ENCODE measurements around the gene TRIM60. TPM values are rescaled to one million over a fixed set of nuclear protein-coding genes. Genes with fewer than 3 reads are reported as not detected.
"Not testable (repeated sequence)": the region's sequence is repeated elsewhere in the genome, so short reads cannot be mapped to it uniquely, and the experiment has no call there.

TRIM60 gene
- total RNA-seq, 1 experiment from 2014 or later = not detected

- no peak for DNase-seq (ENCODE audit: low read depth)
Observed at GRCh38 chr4:165053645-165054044, 21.8 kb downstream of the TRIM60 start, which contains the start of gene TRIM75. Gene TRIM75 (plus strand): TSS chr4:165053866. CDS start chr4:165059148, 5,282 bp downstream.

- DNase-seq (ENCODE audit: low read depth) = no peak
Observed at GRCh38 chr4:165055601-165056000, 23.8 kb downstream of the TRIM60 start.

- DNase-seq (ENCODE audit: low read depth) = no peak
Observed at GRCh38 chr4:165058666-165059065, 26.9 kb downstream of the TRIM60 start.

DNA sequence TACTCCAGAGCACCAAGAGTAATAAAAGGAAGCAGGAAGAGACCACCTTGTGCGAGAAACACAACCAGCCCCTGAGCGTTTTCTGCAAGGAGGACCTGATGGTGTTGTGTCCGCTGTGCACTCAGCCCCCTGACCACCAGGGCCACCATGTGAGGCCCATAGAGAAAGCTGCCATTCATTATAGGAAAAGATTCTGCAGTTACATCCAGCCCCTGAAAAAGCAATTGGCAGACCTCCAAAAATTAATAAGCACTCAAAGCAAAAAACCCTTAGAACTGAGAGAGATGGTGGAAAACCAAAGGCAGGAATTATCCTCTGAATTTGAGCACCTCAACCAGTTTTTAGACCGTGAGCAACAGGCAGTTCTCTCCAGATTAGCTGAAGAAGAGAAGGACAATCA lies 27.6 kb downstream of the TRIM60 start:
- DNase-seq (ENCODE audit: low read depth) = no peak

- DNase-seq (ENCODE audit: low read depth) = no peak
Observed at GRCh38 chr4:165060938-165061337, 29.1 kb downstream of the TRIM60 start.

- no peak for DNase-seq (ENCODE audit: low read depth)
Observed at GRCh38 chr4:165070560-165070959, 38.8 kb downstream of the TRIM60 start.

GRCh38 chr4:165073346-165073745 lies 41.5 kb downstream of the TRIM60 start:
- DNase-seq (ENCODE audit: low read depth) = not testable (repeated sequence)

DNA sequence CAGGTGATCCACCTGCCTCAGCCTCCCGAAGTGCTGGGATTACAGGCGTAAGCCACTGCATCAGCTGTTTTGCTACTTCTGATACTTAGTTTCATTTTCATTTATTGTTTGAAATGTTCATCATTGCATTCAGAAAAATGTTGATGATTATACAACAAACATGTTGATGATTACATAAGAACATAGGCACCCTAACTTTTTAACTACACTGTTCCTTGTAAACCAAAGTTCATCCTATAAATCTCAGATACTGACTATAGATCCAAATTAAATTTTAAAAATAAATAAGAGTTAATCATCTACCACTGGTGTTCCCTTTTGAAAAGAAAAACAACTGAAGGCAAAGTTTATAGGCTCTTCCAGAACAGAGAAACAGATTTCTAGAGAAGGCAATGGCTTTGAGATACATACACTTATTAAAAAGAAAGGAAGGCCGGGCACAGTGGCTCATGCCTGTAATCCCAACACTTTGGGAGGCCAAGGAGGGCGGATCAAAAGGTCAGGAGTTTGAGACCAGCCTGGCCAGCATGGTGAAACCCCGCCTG lies 45.3 kb downstream of the TRIM60 start:
- no peak for DNase-seq (ENCODE audit: low read depth)

DNA sequence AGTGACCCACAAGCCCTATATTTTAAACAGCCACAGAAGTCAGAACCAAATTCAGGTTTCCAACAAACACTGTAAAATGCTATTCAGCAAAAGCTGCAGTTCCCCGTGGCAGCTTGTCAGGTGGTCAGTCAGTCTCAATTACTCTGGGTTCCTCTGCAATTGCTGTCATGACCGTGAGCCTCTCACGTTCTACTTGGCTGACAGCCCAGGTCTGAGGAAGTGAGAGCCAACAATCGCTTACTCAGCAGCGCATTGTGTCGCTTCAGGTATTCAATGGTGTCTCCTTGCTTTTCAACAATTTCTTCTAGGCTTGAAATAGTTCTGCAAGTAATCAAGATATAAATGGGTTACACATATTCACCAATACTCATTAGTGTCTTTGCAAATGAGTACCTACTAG lies 47.7 kb downstream of the TRIM60 start:
- peak; percentile 54 for DNase-seq (ENCODE audit: low read depth)

GRCh38 chr4:165084787-165085186 lies 53.0 kb downstream of the TRIM60 start:
- not testable (repeated sequence) for DNase-seq (ENCODE audit: low read depth)

DNA sequence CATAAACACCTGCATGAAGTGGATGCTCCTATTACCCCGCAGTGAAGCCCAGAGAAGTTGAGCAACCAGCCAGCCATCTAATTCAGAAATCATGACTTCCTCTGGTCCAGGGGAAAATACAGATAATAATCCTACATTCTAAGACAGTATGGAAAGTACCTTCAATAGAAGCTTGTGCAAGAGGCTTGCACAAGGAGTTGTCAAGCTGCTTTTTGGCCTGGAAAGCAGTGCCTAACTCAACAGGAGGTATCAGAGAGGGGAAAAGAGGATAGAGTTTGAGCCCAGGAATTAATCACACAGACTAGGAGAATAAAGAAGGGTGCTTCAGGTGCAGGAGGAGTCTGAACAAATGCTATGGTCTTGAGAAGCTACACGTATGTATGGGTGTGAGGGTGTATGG lies 54.1 kb downstream of the TRIM60 start:
- no peak for DNase-seq (ENCODE audit: low read depth)

DNA sequence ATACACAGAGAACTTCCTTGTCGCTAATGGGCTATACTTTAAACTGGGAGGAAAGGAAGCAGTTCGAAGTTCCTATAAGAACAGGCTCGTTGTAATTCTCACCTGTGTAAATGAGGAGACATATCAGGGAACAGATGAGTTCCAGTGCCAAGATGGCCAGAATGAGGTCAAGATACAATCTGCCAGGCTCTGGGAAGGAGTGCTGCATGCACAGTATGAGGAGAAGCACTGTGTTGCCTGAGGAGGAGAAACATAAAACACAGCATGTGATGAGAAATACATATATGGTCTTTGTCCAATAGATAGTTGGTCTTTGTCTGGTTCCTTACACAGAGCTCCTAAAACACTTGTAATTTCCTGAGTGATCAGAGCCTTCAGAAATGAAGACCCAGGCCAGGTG lies 56.6 kb downstream of the TRIM60 start:
- no peak for DNase-seq (ENCODE audit: low read depth)

Other genes starting within 250 kb of the TRIM60 start
- 0.17 TPM in 1 of 2 replicates, not detected in the other for gene APELA, start 154.8 kb upstream of the TRIM60 start, total RNA-seq (2014; rRNA removed; shearing (Covaris generic))
- gene TRIM61, start 54.3 kb upstream of the TRIM60 start, total RNA-seq (2014; rRNA removed; shearing (Covaris generic)) = not detected in 2 replicates
- not detected in 2 replicates for gene TRIM75, start 21.9 kb downstream of the TRIM60 start, total RNA-seq (2014; rRNA removed; shearing (Covaris generic))
- 20.7 and 29.2 TPM in 2 replicates for gene TMEM192, start 80.9 kb downstream of the TRIM60 start, total RNA-seq (2014; rRNA removed; shearing (Covaris generic))
- 19.3 and 26.5 TPM in 2 replicates for gene KLHL2, start 175.6 kb downstream of the TRIM60 start, total RNA-seq (2014; rRNA removed; shearing (Covaris generic))

All from M059J (cell line).